GM19043 (cell line): Measurements from ENCODE around the gene PAPSS2.
"Not testable (repeated sequence)": the region's sequence is repeated elsewhere in the genome, so short reads cannot be mapped to it uniquely, and the experiment has no call there.

Experiments
- ATAC-seq: cut with Tn5 transposase; IDR thresholded peaks from one replicate; pipeline ENCODE4 v1.9.1; 2021; ENCODE audit warnings: low read depth; ENCODE audit not compliant: unreplicated experiment

Gene PAPSS2

DNA sequence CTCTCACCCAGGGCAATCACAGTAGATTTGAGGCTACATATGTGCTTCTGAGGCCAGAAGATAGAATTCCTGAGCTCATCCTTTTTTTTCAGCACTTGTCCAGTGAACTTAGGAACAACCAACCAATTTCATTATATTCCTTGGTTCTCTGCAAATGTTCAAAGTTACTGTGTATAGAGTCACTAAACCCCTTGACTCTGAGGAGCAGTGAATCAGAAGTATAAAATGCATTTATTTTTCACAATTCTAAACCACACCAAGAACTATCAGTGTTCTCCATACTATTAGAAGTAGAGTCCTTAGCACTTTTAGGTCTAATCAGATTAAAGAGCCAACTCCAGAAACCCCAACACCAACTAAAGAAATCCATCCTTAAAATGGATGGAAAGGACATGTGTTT is 19.6 kb upstream of the PAPSS2 start:
- ATAC-seq, result no peak

DNA sequence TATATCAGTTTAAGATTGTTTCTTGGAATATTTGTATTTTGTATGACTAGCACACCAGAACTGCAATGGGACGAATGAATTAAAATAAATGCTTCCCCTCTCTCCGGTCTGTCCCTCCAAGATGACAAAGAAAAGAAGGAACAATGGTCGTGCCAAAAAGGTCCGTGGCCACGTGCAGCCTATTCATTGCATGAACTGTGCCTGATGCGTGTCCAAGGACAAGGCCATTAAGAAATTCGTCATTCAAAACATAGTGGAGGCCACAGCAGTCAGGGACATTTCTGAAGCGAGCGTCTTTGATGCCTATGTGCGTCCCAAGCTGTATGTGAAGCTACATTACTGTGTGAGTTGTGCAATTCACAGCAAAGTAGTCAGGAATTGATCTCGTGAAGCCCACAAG is 17.2 kb upstream of the PAPSS2 start:
- ATAC-seq, result no peak

DNA sequence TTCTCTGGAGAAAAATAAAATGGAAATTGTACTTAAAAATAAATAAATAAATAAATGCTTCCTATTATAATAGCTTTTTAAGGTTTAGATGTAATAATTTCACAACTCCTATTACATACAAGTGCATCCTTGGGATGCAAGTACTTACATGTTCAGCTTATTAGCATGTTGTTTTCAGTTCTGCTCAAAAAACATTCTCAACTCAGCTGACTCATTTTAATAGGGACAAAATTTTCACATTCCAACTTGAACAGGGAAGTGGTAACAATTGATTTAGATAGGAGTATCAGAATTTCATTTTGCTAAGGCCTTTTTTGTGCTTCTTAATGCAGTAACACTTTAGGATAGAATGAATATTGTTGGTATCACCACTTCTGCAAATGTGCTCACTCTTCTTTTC is 16.7 kb upstream of the PAPSS2 start:
- ATAC-seq, result no peak

DNA sequence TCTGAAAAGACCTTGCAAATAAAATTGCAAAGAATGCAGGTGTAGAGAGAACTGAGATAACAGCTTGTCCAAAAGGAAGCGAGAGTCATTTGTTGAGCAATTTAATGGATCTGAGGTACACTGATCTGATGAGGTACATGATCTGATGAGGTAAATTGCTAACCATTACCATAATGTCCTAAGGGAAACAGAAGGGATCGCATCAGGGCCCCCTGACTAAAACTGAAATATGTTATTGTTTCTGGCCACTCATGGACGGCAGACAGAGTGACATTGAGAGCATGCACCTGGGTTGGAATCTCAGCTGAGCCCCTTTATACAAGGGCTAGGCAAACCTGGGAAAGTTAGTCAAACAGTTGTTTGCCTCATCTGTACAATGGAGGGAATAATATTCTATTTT is 15.8 kb upstream of the PAPSS2 start:
- ATAC-seq, result no peak

DNA sequence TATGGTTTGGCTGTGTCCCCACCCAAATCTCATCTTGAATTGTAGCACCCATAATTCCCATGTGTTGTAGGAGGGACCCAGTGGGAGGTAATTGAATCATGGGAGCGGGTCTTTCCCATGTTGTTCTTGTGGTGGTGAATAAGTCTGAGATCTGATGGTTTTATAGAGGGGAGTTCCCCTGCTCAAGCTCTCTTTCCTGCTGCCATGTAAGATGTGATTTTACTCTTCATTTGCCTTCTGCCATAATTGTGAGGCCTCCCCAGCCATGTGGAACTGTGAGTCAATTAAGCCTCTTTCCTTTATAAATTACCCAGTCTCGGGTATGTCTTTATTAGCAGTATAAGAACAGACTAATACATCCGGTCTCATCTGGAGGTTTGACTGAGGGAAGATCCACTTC is 15.2 kb upstream of the PAPSS2 start:
- ATAC-seq, result not testable (repeated sequence)

DNA sequence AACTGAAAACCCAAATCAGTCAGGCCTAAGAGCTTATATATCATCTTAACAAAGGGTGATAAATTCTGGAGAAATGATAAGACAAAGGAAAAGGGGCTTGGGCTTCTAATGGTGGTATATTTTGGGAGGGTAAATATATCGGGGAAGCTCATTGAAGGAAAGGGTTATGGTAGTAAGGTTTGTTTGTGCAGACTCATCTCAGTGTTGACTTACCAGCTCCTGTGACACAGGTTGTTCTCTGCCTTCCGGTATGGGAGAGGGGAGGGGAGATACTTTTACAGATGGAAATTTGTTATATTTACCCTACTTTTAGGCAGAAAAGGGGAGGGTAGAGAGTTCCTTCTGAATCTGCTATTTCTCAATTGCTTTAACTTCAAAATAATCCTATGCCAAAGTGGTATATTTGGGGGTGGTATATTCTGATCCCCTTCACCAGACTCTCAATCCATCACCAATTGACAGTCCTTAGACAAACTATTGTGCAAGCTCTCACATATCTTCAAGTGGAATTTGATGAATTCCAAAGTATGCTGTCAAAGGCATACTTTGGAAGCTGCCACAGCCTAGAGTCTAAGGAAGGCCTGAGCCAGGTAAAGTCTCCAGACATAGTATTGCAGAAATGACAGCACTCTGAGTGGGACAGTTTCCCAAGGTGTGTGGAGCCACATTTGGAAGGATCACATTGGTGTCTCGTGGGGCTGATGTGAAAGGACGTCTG is 13.3 kb upstream of the PAPSS2 start:
- ATAC-seq, result no peak

DNA sequence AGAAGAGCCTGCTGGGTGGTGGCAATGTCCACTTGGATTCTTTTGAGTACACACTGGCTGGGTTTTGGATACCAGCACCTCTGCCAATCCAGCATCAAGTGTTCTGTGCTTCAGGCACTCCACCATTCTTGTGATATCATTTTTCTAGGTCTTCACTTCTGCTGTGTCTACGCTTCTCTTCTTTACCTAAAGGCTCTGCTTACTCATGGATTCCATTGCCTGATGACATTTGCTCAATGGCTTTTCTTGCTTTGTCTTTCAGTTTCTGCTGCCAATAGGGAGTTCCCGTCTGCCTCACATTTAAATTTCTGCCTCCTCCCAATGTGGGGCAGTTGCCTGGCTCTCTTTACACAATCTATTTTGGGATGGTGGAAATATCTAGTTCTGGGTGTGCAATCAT is 12.7 kb upstream of the PAPSS2 start:
- no peak for ATAC-seq

DNA sequence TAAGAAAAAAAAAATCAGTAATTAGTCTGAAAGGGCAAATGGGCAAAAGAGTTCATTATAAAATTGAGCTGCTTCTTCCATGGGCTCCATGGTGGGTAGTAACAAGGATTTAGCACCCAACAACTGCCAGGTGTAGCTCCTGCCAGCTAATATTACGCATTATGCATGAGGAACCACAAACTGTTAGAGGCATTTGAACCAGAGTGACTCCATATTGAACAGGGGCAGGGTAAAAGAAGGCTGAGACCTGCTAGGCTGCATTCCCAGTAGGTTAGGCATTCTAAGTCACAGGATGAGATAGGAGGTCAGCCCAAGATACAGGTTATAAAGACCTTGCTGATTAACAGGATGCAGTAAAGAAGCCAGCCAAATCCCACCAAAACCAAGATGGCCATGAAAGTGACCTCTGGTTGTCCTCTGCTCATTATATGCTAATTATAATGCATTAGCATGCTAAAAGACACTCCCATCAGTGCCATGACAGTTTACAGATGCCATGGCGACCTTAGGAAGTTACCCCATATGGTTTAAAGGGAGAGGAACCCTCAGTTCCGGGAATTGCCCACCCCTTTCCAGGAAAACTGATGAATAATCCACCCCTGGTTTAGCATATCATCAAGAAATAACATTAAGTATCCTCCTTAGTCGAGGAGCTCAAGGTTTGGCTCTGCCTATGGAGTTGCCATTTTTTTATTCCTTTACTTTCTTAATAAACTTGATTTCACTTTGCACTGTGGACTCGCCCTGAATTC is 8.7 kb upstream of the PAPSS2 start:
- ATAC-seq, result no peak

DNA sequence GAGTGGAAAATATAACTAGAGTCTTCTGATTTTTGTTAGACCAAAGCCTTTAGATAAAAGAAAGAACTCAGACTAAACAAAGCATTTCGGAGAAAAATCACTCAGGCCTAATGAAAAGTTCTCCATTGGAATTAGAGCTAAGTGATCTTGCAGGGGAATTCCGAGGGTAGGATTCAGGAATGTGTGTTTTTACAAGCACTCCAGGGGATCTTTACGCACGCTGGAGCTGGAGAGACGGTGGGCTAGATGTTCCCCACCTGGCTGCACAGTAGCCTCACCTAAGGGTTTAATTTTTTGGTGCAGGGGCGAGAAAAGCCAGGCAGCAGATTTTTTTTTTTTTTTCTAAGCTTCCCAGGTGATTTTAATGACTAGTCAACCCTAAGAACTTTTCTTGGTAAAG is 7.9 kb upstream of the PAPSS2 start:
- ATAC-seq, result no peak

DNA sequence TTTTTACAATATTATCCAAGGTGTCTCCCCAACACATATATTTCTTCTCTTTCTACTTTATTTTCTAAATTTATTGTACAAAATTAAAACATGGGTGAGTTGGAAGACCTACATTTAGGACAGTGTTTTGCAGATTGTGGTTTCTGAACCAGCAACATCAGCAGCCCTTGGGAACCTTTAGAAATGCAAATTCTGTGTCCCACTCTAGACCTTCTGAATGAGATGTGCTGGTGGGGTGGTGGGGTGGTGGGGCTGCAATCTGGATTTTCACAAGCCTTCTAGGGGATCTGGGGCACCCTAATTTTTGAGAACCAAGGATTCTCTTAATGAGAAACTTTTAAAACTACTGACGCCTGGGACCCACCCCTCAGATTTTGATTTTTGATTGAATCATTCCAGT is 7.4 kb upstream of the PAPSS2 start:
- ATAC-seq, result no peak

DNA sequence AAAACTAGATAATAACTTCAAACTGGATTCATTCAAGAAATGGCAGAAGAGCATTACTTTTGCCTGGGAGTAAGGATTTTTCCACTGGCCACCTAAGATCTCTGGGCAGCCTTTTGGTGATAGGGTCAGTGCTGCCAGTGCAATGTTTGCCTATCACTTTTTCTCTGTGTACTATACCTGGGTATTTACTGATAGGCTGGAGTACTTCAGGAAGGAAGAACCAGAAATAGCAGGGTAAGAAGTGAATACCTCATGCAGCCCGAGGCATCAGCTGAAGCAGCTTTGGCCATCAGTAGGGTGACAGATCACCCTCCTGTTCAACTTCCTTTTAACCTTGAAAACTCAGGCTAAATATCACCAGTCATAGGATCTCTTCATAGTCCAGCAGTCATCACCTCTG is 5.5 kb upstream of the PAPSS2 start:
- ATAC-seq, result no peak

DNA sequence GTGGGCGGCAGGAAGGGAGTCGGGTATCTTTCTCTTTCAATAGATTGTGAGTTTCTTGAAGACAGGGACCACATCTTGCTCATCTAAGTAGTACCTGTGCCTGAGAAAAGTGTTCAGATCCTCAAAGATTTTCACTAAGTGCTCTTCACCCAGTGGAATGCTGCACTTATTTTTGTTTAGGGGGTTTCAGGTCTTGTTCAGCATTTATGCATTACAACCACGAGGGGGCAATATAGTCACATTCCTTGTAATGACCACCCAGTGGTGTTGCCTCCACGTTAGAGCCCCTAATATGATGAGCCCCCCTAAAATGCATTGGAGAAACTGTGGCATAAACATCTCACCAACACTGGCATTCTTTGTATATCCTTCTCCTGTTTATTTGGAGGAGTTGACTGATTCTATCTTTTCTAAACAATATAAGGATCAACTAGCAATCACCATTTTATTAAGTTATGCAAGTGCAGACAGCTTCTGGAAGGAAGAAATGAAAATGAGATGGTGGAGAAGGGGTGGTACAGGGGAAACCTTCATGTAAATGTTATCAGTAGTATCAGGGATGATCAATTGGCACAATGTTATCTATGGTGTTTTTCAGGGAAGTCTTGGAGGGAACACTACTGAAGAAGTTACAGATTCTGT is 3.1 kb upstream of the PAPSS2 start:
- no peak for ATAC-seq

DNA sequence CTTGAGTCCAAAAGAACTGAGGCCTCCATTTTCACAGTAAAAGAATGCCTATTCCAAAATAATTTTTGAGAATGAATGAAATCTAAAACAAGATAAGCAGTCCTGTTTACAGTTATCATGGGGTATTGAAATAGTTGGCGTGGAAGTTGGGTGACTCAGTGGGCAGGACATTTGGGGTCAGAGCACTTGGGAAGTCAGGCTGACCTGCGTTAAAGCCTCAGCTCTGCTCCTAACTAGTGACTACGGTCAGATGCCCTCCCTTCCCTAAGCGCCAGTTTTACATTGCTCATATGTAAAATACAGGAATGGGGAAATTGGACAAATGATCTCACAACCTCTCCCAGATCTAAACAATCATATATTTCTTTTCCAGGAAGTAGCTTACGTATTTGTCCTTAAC is 2.3 kb upstream of the PAPSS2 start:
- ATAC-seq, result no peak

DNA sequence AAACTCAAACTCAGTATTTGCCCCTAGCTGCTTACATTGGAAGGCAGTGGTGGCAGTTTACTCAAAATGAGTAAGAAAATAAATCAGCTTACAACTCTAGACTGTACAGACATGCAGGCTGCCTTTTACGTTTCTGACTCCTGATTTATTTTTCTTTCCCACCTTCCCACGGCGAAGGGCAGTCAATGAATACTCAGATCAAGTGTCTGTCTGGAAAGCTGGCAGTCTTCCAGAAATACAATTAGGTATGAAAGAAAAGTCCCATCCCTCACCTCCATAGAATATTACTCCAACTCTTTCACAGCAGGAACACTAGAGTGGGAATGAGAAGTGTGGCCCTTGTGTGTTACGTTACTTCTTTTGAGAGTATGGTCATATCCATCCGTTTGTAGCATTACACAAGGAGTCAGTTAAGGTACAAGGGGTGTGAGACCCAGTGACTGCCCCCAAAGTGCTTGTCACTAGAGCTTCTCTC is 1.3 kb upstream of the PAPSS2 start:
- ATAC-seq, result no peak

DNA sequence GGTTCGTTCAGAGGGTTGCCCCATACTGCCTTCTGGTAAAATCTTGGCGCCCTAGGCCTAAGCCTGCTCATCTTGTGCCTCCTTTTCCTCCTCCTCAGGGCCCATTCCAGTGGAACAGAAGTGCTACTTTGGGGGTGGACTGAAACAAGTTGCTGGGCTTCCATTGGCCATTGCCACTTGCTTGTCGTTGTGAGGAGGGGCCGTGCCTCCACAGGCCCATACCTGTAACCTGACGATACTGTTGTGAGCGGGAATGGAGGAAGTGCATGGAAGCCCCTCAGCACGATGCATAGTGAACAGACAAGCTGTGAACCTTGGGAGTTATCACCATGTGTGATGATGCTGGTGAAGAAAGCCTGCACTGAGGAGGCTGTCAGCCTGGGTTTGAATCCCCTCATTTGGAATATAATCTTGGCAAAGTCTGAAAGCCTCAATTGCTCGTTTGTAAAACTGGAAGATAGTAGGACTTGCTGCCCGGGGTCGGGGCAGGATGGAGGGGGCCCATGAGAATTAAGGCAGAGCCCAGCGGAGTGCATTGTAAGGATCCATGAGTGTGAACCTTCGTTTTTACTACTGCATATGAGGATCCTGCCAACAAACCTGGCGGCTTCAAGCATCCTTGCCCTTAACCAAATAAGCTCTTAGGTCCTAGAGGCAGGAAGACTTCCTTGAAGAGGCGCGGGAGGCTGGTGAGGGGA is 671 bp upstream of the PAPSS2 start:
- ATAC-seq, result no peak

DNA sequence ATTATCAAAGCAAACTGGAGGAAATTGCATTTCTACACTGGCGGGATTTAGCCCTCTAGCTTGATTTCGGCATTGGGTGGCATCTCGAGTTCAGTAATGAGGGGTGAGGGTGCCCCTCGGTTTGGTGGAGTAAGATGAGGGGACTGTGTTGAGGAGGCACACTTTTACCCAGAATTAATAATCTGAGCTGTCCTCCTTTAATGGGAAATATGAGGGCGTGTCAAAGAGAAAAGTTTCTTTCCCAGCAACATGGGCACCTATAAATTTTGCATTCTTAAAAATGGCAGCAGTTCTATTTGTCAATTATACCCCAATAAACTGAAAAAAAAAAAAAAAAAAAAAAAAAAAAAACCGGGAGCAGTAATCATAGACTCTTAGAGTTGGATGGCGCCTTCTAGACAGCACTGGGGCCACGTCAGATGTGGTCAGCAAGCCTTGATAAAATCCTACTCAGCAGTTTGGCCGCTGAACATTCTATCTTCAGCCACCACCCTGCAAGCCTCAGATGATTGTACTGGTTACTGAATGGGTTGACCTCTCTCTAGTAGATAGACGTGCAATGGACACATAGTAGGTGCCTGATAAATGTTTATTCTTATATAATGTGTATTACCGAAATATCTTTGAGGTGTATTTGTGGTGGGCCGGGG is 931 bp downstream of the PAPSS2 start:
- no peak for ATAC-seq

DNA sequence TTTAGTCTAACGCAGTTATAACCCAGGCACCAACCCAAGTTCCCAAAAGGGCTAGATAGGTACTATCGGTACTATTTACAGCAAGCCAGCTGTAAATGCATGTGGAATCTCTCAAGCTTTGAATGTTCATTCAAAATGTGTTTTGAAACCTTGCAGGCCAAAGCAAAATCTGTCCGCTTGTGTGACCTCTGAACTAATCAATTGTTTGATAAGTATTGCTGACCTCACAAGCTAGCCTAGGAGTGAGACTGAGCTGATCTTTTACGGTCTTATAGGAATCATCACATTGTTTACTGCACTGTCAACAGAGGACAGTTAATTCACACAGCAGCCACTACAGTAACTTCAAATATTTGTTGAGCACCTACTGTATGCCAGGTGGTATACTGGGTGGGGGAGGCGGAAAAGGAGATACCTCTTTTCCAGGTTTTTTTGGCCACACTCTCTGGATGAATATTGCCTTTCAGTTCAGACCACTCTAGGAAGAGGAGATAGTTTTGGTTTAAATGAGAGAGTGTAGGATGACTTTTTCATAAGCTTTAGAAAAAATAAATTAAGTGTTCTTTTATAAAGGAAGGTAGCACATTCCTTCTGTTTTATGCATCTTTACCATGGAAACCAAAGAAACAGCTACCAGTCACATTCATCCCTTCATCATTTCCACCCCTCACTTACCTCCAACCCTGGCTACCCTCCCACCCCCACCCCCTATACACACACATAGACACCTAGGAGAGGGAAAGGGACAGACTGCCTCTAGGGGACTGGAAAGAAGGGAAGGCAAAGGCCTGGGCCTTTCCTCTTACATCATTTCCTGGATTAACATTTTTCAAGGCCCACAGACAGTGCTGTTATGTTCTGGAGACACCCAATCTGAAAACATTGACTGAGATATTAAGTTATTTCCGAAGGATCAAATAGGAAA is 2.4 kb downstream of the PAPSS2 start:
- no peak for ATAC-seq

DNA sequence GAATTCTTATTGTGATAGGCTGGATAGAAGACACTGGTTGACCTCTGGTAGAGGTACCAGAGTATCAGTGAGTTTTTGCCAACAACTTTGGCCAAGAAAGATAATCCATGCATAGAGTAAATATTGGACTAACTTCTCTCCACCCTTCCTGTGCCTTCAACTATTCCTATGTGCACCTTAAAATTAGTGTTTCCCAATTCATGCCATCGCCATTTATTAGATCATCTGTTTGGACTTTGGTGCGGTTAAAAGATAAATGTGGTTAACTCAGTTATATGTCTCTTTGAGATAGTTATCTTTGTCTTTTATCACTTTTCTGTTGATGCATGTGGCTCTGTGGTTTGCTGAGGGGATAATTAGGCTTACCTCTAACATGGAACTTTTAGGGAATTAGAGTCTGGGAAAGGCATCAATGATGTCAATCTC is 4.6 kb downstream of the PAPSS2 start:
- no peak for ATAC-seq

DNA sequence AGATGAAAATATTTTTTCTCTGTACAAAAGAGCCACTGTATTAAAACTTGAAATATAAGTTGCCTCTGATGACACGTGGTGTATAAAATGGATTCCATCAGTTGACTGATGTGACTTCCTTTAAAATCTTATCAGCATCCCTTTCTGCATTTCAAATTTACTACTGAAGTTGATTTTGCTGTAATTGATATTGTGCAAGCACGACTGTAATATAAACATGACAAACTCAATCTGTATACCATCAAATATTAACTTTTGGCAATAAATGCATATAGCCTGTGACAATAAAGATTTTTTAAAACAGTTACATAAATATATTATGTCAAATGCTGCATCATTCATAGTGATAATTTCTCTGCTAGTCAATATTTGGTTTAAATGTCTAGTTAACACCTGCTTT is 7.8 kb downstream of the PAPSS2 start:
- no peak for ATAC-seq
